Dermis blood vessel endothelial cell (primary cell): ENCODE results near the gene TPM1. TPM values are rescaled to one million over a fixed set of nuclear protein-coding genes. Genes with fewer than 3 reads are reported as not detected.
"Not testable (repeated sequence)": the region's sequence is repeated elsewhere in the genome, so short reads cannot be mapped to it uniquely, and the experiment has no call there.

ENCODE experiments used
- DNase-seq: peaks from one replicate; pipeline ENCODE4 v3.0.0; 2010
- total RNA-seq: library from RNA; depleted of rRNA; stranded (reverse); fragments of >200 nt; gene quantifications from 2 replicates; pipeline ENCODE4 v1.2.3, GENCODE V29; 2014

The TPM1 gene
- 309 and 334 TPM in 2 replicates for total RNA-seq

GRCh38 chr15:63041974-63042876 lies at the start of gene TPM1:
TSS of gene TPM1 (plus strand) at chr15:63042747. CDS start at chr15:63042830, 83 bp downstream.
- DNase-seq: peak; percentile 92

GRCh38 chr15:62993066-62993465 lies 49.5 kb upstream of the TPM1 start:
- DNase-seq: no peak

GRCh38 chr15:62993632-62994031 lies 48.9 kb upstream of the TPM1 start:
- not testable (repeated sequence) for DNase-seq

GRCh38 chr15:62994439-62994838 lies 48.1 kb upstream of the TPM1 start:
- no peak for DNase-seq

- DNase-seq: no peak
These were observed 47.4 kb upstream of the TPM1 start for GRCh38 chr15:62994975-62995681.

GRCh38 chr15:62997441-62997840 lies 45.1 kb upstream of the TPM1 start:
- no peak for DNase-seq

GRCh38 chr15:62998262-62998890 lies 44.2 kb upstream of the TPM1 start:
- DNase-seq: no peak

GRCh38 chr15:62999178-62999577 lies 43.4 kb upstream of the TPM1 start:
- no peak for DNase-seq

- no peak for DNase-seq
These were observed 42.5 kb upstream of the TPM1 start for GRCh38 chr15:62999923-63000561.

- DNase-seq: no peak
These were observed 41.8 kb upstream of the TPM1 start for GRCh38 chr15:63000706-63001105.

- DNase-seq: no peak
These were observed 38.3 kb upstream of the TPM1 start for GRCh38 chr15:63004211-63004610.

- no peak for DNase-seq
These were observed 36.3 kb upstream of the TPM1 start for GRCh38 chr15:63006032-63006878.

GRCh38 chr15:63008333-63009049 lies 34.1 kb upstream of the TPM1 start:
- DNase-seq: no peak

- no peak for DNase-seq
These were observed 32.2 kb upstream of the TPM1 start for GRCh38 chr15:63010386-63010785.

GRCh38 chr15:63010920-63011693 lies 31.4 kb upstream of the TPM1 start:
- DNase-seq: no peak

- no peak for DNase-seq
These were observed 30.1 kb upstream of the TPM1 start for GRCh38 chr15:63012444-63012843.

- DNase-seq: peak; percentile 84
These were observed 29.3 kb upstream of the TPM1 start for GRCh38 chr15:63013052-63013808.

GRCh38 chr15:63014578-63014977 lies 28.0 kb upstream of the TPM1 start:
- no peak for DNase-seq

GRCh38 chr15:63015618-63016017 lies 26.9 kb upstream of the TPM1 start:
- DNase-seq: peak; percentile 72

GRCh38 chr15:63016234-63016633 lies 26.3 kb upstream of the TPM1 start:
- DNase-seq: no peak
